PC-3 (cell line): ENCODE results near the gene LTB4R. TPM values are rescaled to one million over a fixed set of nuclear protein-coding genes. Genes with fewer than 3 reads are reported as not detected.

Experiments used
- ATAC-seq: fragments of 200-7000 bp; cut with Tn5 transposase; 2 replicates; pipeline ENCODE4 v1.9.1; 2020; ENCODE audit warnings: mild to moderate bottlenecking, moderate library complexity
- BruUV-seq: library from RNA; stranded (reverse); fragments of 400-500 nt; replicated peaks from 2 replicates; lab custom pipeline; 2021; lab: Mats Ljungman, UMichigan
- CTCF ChIA-PET: fragments of 300-600 bp; sonication (Branson Sonifier 250); formaldehyde crosslinking; loops from one replicate; lab custom pipeline; 2022; ENCODE audit warnings: antibody characterized with exemption; lab: Charles Lee
- POLR2A ChIA-PET: fragments of 300-600 bp; sonication (Branson Sonifier 250); formaldehyde crosslinking; loops from one replicate; lab custom pipeline; 2022; ENCODE audit warnings: antibody characterized with exemption; ENCODE audit not compliant: unreplicated experiment; lab: Charles Lee
- DNase-seq: peaks from one replicate; pipeline ENCODE4 v3.0.0-alpha.2; 2015
- H2AFZ ChIP-seq: fragments of 300-600 bp; sonication (generic); 2 replicates; pipeline ENCODE4 v1.6.0; 2016; ENCODE audit warnings: antibody characterized with exemption, low read length
- H3F3A ChIP-seq: fragments of 300-600 bp; sonication (generic); one replicate; pipeline ENCODE4 v1.6.0; 2017; ENCODE audit warnings: antibody characterized with exemption, low read length, control low read depth, mild to moderate bottlenecking; ENCODE audit not compliant: unreplicated experiment
- H3K27ac ChIP-seq: fragments of 300-600 bp; sonication (generic); 2 replicates; pipeline ENCODE4 v1.5.1; 2016; ENCODE audit warnings: mild to moderate bottlenecking, low read length
- H3K27me3 ChIP-seq: fragments of 300-600 bp; sonication (generic); 2 replicates; pipeline ENCODE4 v1.6.1; 2016; ENCODE audit warnings: low read length, mixed read lengths
- H3K36me3 ChIP-seq: fragments of 300-600 bp; sonication (generic); 2 replicates; pipeline ENCODE4 v1.6.1; 2016; ENCODE audit warnings: low read depth, mixed run types, low read length, mixed read lengths
- H3K4me1 ChIP-seq: fragments of 300-600 bp; sonication (generic); 2 replicates; pipeline ENCODE4 v1.5.1; 2016; ENCODE audit warnings: low read length; ENCODE audit not compliant: insufficient read depth
- H3K4me2 ChIP-seq: fragments of 300-600 bp; sonication (generic); 2 replicates; pipeline ENCODE4 v1.6.0; 2016; ENCODE audit warnings: low read length
- H3K4me3 ChIP-seq: fragments of 300-600 bp; sonication (generic); 2 replicates; pipeline ENCODE4 v1.5.1; 2016; ENCODE audit warnings: mild to moderate bottlenecking, low read length, mixed read lengths
- H3K79me2 ChIP-seq: fragments of 300-600 bp; sonication (generic); 2 replicates; pipeline ENCODE4 v1.6.1; 2017; ENCODE audit warnings: low read length, mixed read lengths
- H3K9ac ChIP-seq: fragments of 300-600 bp; sonication (generic); 2 replicates; pipeline ENCODE4 v1.6.0; 2016; ENCODE audit warnings: mild to moderate bottlenecking, low read length
- H3K9me2 ChIP-seq: fragments of 300-600 bp; sonication (generic); replicated peaks from 2 replicates; pipeline ENCODE4 v1.6.1; 2016; ENCODE audit warnings: mixed run types, low read length, mixed read lengths
- H3K9me3 ChIP-seq: fragments of 300-600 bp; sonication (generic); 2 replicates; pipeline ENCODE4 v1.6.1; 2016; ENCODE audit warnings: low read length, mixed read lengths
- H4K20me1 ChIP-seq: fragments of 300-600 bp; sonication (generic); 2 replicates; pipeline ENCODE4 v1.6.1; 2016; ENCODE audit warnings: low read length, mixed read lengths
- EZH2 ChIP-seq: fragments of 300-600 bp; sonication (generic); IDR thresholded peaks from one replicate; pipeline ENCODE4 v1.6.1; 2017; ENCODE audit warnings: antibody characterized with exemption, mild to moderate bottlenecking, low read length; ENCODE audit not compliant: unreplicated experiment
- EZH2phosphoT487 ChIP-seq: fragments of 300-600 bp; sonication (generic); IDR thresholded peaks from 2 replicates; pipeline ENCODE4 v1.6.1; 2018; ENCODE audit warnings: mild to moderate bottlenecking, antibody characterized with exemption, low read length, borderline replicate concordance
- intact Hi-C: fragments of 100-400 bp; cut with micrococcal nuclease; formaldehyde crosslinking; loops from 2 replicates; pipeline ENCODE4 v1.9.0; 2023
- total RNA-seq: library from RNA; depleted of rRNA; stranded (reverse); fragments of >200 nt; gene quantifications from 2 replicates; pipeline ENCODE4 v1.2.3, GENCODE V29; 2014
- TF ChIP-seq, protein P1 (sequence below): fragments of 300-600 bp; sonication (generic); conservative IDR thresholded peaks from 2 replicates; pipeline ENCODE4 v1.5.1; 2017; ENCODE audit warnings: antibody characterized with exemption, low read depth, mild to moderate bottlenecking, low read length

LTB4R gene
- total RNA-seq, 1 experiment from 2014 or later = 11.6 TPM

DNA sequence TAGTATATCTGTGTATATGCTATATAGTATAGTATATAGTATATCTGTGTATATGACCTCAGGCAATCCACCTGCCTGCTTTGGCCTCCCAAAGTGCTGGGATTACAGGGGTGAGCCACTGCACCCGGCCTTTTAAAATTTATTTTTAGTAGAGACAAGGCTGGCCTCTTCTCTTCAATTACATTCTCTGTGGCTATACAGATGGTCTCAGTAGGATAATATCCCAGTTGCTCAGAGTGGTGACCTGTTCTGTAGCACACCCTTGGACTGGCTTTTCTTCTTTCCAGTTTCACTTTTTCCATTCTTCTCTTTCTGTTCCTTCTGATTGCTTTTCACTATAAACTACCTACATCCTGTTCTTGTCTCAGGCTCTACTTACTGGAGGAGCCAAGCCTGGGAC lies 53.5 kb downstream of the LTB4R start:
- Histone ChIP-seq H3K4me1 (peaks cover 24% of the 10 kb centered on the region), H3K27ac (no peak overlapping the region), H3K9me2 (no peaks in the 10 kb centered on the region), H3K36me3 (no peaks in the 10 kb centered on the region), H3K4me3 (no peak overlapping the region; the same call in 1 of the 2 replicates), H3K27me3 (no peaks in the 10 kb centered on the region), H3K9me3 (no peaks in the 10 kb centered on the region), H3K79me2 (no peaks in the 10 kb centered on the region), H3F3A (no peaks in the 10 kb centered on the region), H2AFZ (0 out of 2 replicates have a peak overlapping the region, but pooled peaks have one; percentile 83), H4K20me1 (no peaks in the 10 kb centered on the region), H3K9ac (no peak overlapping the region), H3K4me2 (peak overlapping the region; percentile 96)
- intact Hi-C loops = loop anchor here (1.0 kb wide), 2 partner anchors 66 to 71 kb away; no protein-coding TSS in a partner anchor
- TF ChIP-seq EZH2phosphoT487 = no peak
- TF ChIP-seq EZH2 = no peak
- TF ChIP-seq, protein P1, sequence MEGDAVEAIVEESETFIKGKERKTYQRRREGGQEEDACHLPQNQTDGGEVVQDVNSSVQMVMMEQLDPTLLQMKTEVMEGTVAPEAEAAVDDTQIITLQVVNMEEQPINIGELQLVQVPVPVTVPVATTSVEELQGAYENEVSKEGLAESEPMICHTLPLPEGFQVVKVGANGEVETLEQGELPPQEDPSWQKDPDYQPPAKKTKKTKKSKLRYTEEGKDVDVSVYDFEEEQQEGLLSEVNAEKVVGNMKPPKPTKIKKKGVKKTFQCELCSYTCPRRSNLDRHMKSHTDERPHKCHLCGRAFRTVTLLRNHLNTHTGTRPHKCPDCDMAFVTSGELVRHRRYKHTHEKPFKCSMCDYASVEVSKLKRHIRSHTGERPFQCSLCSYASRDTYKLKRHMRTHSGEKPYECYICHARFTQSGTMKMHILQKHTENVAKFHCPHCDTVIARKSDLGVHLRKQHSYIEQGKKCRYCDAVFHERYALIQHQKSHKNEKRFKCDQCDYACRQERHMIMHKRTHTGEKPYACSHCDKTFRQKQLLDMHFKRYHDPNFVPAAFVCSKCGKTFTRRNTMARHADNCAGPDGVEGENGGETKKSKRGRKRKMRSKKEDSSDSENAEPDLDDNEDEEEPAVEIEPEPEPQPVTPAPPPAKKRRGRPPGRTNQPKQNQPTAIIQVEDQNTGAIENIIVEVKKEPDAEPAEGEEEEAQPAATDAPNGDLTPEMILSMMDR = no peak
- ATAC-seq (no peak), DNase-seq (no peak)
- CTCF ChIA-PET = interaction anchor here (1.2 to 2.2 kb wide), 2 partner anchors 67 to 72 kb away, joined by 8 to 51 read pairs; no protein-coding TSS in a partner anchor
- BruUV-seq = no TSS peak
- POLR2A ChIA-PET = no interaction called here

DNA sequence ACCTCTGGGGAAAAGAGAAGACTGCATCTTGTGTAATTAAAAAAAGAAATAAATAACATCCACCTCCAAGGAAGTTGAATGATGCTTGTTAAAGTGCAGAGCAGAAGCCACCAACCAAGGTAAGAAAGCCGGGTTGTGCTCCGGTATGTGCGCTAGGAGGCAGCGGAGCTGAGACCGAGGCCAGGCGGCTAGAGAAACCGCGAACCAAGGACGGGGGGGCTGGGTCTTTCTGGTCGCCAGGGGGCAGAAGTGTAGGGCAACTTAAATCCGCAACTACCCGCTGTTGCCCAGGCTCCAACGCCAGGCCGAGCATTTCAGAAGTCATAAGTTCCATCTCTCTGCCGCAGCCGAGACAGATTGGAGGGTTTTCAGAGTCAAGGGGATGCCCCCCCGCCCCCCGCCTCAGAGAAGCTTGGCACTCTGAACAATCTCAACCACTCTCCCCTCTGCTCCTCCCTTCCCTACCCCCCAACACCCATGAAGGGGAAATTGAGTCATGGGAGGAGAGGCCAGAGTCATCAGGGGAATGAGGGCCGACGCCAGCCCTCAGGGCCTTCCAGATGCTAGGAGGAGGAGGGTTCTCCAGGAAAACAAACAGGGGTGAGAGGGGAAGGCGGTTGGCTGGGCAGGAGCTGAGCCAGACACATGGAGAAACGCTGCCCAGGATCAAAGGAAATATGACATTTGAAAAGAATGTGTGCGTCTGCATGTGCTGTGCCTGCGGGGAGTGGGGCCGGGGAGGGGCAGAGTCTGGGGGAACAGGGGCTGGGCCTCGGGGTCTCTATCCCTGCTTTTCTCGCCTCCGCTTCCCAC lies 54.5 kb downstream of the LTB4R start:
- peak overlapping the region; percentile 65 for H3K9ac ChIP-seq

More for the DNA sequence above, 54.5 kb downstream of the LTB4R start:
- CTCF ChIA-PET = interaction anchor here (0.5 to 2.2 kb wide), 8 partner anchors 10 to 76 kb away, joined by 3 to 51 read pairs (median 4); no protein-coding TSS in a partner anchor
- intact Hi-C loops = loop anchor here (1.0 to 2.0 kb wide), 4 partner anchors 33 to 77 kb away; partner anchors contain the start of gene SDR39U1
- no peaks in the 10 kb centered on the region for H3F3A ChIP-seq
- no peaks in the 10 kb centered on the region for H3K36me3 ChIP-seq
- peak overlapping the region; percentile 73 for H3K27ac ChIP-seq
- peak overlapping the region; percentile 83 for H2AFZ ChIP-seq
- POLR2A ChIA-PET = interaction anchor here (0.7 to 1.3 kb wide), 3 partner anchors 14 to 65 kb away, joined by 7 to 45 read pairs (median 9); partner anchors contain the start of genes CBLN3 and KHNYN
- peak; percentile 87 for DNase-seq
- no peak for TF ChIP-seq EZH2
- TF ChIP-seq, protein P1 = peak; percentile 95
- H3K4me2 ChIP-seq = peak overlapping the region; percentile 96
- BruUV-seq = no TSS peak
- no peaks in the 10 kb centered on the region for H3K27me3 ChIP-seq
- peak overlapping the region; percentile 63 for H3K4me3 ChIP-seq
- H3K9me3 ChIP-seq = no peaks in the 10 kb centered on the region
- no peaks in the 10 kb centered on the region for H3K79me2 ChIP-seq
- peaks cover 24% of the 10 kb centered on the region for H3K4me1 ChIP-seq
- ATAC-seq = peak; percentile 43
- no peaks in the 10 kb centered on the region for H4K20me1 ChIP-seq
- no peaks in the 10 kb centered on the region for H3K9me2 ChIP-seq
